HG02798 (cell line): ENCODE results near the gene KCNJ15.

ENCODE experiments used
- ATAC-seq: cut with Tn5 transposase; IDR thresholded peaks from one replicate; pipeline ENCODE4 v1.9.1; 2021; ENCODE audit warnings: mild to moderate bottlenecking; ENCODE audit not compliant: unreplicated experiment, poor library complexity

The KCNJ15 gene

DNA sequence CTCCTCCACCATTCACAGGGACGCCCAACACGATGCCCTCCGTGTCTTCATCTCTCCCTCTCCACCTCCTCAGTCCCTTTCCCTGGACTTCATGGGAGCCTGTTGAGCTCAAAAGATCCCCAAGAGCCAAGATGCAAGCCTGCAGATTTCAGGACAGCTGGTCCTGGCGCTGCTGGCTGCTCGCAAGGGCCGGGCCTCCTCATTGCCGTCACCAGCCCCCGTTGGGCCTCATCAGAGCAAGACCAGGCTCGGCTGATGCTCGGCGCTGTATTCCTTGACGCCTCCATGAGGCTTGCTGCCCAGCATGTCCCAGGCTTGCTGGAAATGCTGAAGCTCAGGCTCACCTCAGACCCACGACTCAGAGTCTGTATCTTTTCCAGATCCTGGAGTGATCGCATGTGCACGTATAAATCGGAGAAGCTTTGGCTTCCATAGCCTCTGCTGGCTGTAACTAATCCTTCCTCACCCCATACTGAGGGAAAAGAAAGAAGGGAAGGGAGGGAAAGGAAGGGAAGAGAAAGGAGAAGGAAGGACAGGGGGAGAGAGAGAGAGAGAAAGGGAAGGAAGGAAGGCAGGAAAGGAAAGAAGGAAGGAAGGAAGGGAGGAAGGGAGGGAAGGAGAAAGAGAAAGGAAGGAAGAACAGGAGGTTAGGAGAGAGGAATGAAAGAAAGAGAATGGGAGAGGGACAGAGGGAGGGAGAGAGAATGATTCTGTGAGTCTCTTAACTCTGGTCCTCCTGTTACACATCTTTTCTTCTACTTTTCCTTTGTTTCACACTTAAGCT lies 94.6 kb downstream of the KCNJ15 start:
- ATAC-seq, result no peak

DNA sequence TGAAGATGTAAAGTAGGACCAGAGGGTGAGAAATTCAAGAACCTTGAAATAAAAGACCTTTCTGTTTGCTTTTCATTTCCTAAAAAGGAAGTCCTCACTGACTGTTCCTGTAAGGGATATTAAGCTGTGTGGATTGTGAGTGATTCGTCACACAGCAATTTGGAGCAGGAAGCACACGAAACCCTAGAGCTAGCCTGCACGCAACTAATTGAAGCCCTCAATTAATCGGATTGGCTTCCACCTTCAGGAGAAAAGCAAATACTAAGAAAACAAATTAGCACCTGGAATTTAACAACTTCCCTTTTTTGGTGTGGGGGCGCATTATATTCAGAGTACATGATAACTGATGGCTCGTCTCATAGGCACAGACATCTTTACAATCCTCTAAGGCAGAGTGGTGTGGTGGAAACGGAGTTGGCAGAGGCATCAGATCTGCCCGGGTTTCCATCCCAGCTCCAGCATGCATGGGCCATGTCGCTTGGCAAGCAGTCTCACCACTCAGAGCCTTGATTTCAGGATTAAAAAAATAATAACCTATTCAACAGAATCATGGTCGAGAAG lies 95.2 kb downstream of the KCNJ15 start:
- no peak for ATAC-seq

DNA sequence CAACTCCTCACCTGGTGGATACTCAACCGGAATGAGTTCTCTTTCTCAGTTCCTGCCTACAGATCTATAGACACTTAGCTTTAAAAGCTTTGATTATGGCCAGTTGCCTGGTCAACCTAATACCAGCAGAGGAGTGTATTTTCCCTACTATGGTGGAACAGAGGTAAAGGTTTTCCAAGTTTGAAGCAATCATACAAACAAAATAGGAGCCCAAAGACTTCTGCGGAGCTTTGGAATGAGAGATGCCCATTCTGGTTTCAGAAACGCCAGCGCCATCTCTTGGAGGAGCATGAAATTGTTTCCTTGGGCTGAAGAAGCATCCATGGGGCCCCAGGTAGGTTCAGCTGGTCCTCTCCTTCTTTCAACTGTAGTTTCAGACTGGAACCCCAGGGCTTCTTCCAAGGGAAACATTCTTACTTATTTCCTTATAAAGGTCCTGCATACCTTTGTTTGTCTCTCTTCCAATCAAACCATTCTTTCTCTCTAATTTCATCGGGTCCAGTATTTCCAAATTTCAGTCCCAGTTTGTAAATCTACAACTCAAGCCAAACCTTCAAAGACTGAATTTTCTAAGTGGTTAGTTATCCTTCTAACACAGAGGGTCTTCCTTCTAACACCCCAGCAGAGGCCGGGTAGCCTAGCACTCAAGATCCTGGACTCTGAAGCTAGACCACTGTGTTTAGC lies 95.9 kb downstream of the KCNJ15 start:
- ATAC-seq, result no peak

DNA sequence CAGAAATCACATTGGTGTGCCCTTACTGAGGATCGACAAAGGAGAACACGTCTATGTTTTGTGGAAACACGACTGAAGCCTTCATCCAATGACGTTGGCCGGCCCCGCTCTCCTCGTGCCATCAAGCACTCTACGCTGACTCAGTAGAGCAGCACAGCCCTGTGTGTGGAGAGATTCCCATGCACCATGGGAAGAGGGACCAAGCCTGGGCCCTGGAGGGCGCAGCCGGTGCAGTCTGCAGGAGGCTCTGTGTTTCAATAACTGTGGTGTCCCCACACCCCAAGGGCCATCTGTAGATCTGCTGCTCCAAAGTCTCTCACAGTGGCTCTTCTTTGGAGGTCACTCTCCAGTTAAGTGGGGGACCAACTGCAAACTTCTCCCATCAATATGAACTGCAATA lies 97.4 kb downstream of the KCNJ15 start:
- no peak for ATAC-seq

DNA sequence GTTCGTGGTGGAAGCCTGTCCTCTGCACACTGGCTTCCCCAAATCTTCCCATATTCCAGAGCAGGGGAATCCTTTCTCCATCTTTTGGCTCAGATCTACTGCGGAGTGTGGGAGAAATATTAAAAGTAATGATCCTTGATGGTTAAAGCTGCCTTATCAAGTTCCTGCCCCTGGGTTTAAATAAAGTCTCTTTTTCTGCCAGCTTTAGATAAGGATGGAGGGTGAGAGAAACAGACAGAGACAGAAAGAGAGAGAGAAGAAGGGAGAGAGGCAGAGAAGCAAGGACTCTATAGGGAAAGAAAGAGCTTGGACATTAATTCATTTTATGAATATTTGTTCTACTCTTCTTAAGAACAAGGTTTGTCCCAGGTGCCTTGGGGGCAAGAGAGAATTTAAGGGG lies 98.0 kb downstream of the KCNJ15 start:
- ATAC-seq, result no peak

DNA sequence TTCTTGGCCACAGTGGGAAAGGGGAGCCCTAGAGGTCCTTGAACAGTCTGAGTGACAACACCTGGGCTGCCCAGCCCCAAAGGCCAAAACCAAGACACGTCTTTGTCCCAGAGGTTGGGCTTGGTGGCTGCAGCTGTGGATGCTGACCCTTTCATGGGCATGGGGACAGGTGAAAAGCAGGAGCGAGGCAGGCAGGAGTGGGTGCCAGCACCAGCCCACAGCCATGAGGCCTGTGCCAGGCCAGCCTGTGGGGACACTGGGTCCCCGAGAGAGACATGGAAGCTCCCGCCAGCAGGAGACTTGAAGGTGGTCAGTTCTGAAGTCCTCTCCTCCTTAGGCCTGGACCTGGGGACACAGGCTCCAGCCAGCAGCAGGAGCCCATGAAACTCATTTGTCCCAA lies 98.6 kb downstream of the KCNJ15 start:
- ATAC-seq, result no peak

DNA sequence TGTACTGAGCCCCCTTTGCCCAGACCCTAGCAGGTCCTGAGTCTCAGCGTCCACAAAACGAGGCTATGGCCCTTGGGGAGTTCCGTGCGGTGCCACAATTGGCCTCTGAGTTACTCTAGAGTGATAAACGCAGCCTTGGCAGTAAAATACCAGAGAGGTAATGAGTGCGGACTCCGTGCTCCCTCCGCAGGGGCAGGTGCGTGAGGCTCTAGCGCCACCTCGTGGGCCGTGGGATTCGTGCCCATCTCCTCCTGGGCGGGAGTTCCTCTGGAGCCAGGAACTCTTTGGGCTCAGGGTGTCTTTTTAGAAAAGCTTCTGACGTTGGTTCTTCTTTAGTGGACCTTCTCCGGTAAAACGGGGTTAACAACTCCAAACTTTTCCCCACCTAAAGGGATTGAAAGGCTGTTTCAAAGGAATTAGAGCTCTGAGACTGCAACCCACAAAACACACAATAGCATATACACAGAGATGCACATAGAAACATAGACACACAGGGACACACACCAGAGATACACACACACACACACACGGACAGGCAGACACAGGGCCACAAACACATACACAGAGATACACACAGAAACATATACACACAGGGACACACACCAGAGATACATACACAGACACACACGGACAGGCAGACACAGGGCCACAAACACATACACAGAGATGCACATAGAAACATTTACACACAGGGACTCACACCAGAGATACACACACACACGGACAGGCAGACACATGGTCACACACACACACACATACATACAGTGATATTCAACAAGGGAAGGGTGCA lies 99.4 kb downstream of the KCNJ15 start:
- ATAC-seq, result peak; percentile 66
